DMS79 (cell line): Measurements from ENCODE around the gene LRRC15.

Experiments used
- DNase-seq: peaks from one replicate; lab custom pipeline; 2025; lab: John Stamatoyannopoulos, UW

The LRRC15 gene

DNA sequence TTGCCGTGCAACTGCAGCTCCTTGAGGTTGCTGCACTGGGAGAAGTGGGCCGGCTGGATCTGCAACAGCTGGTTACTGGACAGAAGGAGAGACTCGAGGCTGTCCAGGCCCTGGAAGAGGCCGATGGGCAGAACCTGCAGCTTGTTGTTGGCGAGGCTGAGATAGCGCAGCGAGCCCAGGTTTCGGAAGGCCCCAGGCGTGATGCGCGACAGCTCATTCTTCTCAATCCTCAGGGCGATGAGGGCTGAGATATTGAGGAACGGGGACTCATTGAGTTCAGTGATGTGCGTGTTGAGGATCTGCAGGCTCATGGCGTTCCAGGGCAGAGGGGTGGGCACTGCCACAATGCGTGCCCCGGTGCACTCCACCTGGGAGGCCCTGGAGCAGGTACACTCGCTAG, 9.0 kb downstream of the LRRC15 start:
- DNase-seq = no peak

DNA sequence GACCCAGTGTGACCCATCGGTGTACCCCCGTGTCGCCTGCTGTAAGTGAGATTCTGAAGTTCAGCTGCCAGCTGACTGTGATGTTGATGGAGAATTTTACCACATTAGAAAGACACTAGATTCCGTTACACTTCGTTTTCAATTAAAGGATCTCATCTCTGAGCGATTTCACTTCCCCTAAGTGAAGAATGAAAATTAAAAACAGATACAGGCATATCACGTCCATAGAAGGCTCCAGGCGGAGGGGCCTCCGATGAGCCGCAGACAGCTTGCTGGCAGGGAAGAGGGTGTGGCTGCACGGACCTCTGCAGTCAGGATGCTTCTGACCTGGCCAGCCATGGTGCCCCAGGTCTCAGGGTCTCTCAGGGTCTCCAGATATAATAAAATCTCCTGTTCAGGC, 11.9 kb downstream of the LRRC15 start:
- DNase-seq = no peak

DNA sequence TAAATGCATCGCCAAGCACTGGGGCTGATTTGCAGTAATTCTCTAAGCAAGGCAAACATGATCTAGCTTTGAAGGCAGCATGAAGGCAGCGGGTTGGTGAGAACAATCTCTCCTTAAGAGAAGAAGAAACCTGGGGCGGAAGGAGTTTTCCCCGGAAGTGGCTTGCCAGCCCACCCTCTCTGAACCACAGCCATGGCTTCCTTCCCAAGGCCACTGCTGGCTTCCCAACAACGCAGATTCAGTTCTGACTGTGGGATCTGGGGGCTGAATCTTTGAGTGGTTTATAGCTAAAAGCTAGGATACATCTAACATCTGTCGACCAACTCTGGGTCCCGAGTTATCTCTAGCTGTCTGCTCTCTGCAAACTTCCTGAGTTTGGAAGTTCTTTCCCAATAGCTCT, 14.2 kb downstream of the LRRC15 start:
- no peak for DNase-seq

DNA sequence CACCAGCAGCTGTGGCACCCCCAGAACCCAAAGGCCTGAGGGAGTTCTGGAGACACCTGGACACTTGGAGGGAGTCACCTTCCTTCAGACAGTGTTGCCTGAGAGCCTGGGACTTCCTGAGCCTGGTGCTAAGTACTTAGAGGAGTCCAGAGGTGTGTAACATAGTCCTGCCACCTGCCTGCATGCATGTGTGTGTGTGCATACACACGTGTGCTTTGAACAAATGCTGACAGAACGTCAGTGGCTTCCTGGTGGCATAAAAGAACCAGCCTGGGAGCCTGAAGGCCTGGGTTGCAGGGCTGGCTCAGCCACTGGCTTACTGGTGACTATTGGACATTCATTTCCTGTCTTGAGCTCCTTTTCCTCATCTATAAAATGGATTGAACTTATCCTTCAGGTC, 15.2 kb downstream of the LRRC15 start:
- no peak for DNase-seq

DNA sequence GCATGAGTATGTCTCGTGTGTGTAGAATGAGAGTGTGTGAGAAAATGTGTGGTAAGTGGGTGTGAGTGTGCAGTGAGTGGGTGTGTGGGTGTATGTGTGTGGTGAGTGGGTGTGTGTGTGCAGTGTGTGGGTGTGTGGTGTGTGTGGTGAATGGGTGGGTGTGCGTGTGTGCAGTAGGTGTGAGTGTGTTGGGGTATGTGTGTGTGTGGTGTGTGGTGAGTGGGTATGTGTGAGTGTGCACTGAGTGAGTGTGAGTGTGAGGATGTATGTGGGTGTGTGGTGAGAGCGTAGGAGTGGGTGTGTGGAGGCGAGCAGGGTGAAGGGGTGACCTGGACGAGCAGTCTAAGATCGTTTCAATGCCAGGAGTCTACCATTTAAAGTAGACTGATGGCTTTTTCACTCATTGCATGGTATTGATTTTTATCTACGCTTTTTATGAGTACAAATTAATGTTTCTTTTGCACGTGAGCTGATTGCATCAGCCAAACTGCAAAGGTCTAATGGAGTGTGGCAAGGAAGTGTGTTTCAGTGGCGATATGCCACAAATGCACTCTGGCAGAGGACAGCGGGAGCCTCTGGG, 16.8 kb downstream of the LRRC15 start:
- peak; percentile 30 for DNase-seq

DNA sequence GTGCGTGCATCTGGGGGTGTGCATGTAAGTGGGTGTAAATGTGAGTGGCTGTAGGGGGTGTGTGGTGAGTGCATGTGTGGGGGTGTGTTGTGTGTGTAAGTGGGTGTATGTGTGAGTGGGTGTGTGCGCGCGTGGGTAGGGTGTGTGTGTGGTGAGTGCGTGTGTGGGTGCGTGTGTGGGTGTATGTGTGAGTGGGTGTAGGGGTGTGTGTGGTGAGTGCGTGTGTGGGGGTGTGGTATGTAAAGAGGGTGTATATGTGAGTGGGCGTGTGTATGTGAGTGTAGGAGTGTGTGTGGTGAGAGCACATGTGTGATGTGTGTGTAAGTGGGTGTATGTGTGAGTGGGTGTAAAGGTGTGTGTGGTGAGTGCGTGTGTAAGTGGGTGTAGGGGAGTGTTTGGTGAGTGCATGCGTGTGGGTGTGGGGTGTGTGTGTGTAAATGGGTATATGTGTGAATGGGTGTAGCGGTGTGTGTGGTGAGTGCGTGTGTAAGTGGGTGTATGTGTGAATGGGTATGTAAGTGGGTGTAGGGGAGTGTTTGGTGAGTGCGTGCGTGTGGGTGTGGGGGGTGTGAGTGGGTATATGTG, 17.5 kb downstream of the LRRC15 start:
- no peak for DNase-seq

DNA sequence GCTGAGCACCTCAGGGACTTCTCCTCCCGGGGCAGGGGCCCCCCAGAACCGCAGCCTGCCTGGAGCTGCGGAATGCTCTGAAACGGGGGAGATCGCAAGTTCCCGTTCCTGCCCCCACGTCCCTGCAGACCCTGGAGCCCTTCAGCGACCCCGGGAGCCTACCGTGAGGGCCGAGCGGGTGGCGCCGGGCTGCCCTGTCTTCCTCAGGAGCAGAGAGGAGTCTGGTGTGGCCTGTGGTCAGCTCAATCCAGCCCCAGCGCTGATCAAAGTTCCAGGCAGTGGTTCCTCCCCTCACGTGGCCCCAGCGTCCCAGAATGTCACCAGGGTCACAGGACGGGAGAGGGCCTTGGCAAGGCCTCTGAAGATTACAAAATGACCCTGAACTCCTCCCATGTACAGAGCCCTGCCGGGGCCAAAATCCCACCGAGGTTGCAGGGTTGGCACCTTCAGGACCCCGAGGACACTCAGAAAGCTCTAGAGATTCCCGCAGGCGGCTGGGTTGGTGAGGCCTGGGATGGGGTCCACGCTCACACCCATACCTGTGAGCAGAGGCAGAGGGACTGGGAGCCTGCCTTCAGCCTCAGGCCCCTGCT, 18.4 kb downstream of the LRRC15 start, which contains the start of gene CPN2:
TSS of gene CPN2 (minus strand) at position 249 of the 593 bp plus-strand sequence. CDS start 8,626 bp downstream, outside the sequence.
- no peak for DNase-seq

DNA sequence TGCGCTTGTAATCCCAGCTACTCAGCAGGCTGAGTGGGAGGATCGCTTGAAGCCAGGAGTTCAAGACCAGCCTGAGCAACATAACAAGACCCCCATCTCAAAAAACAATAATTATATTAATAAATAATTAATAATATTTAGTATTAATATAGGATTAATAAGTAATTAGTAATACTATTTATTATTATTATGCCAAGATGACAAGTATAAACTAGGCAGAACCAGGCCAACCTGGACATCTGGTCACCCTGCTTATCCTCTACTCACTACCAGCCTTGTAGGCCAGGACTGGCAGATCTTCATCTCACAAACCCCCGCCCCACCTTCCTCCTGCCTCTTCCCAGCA, 18.8 kb downstream of the LRRC15 start:
- no peak for DNase-seq

DNA sequence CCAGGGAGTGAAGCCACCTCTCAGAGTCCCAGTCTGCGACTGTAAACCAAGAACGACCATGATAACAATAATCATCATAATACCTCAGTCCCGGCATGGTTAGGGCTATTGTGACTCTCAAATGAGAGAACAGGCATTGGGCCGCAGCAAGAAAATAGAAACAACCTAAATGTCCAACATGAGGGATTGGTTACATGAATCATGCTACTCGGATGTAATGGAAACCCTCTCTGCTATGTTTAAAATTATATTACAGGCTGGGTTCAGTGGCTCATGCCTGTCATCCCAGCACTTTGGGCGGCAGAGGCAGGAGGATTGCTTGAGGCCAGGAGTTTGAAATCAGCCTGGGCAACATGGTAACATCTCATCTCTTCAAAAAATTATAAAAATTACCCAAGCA, 21.2 kb downstream of the LRRC15 start:
- no peak for DNase-seq

DNA sequence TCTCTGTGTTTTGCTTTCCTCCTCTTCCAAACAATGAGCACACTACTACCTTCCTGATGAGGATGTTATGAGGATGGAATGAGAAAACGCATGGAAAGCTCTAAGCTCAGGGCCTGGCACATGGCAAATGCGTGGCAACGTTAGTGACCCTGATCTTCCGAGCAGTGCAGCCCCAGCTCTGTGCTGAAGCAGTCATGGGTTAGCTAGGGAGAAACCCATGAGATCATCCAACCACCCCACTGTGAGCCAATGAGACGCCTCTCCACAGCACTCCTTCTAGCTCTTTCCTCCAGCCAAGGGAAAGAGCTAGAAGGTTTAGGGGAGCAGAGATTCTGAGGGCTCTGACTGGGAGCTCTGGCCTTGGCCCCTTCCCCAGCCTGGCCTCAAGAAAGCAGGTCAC, 22.9 kb downstream of the LRRC15 start:
- DNase-seq = no peak

DNA sequence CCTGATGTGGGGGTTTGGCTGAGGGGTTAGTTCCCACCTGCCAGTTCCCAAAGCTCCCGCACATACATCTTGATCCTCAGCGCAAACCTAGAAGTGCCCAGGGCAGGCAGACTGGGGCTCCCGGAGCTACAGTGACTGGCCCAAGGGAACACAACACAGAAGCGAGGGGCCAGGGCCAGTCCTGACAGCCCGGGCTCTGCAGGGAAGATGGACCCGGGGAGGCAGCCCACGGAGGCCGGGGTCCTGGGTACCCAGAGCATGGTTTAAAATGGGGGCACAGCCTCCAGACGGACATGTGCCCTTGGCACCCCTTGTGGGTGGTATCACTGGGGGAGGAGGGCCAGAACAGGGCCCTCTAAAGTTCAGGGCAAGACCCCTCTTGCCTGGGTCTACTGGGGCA, 23.5 kb downstream of the LRRC15 start:
- DNase-seq = no peak

DNA sequence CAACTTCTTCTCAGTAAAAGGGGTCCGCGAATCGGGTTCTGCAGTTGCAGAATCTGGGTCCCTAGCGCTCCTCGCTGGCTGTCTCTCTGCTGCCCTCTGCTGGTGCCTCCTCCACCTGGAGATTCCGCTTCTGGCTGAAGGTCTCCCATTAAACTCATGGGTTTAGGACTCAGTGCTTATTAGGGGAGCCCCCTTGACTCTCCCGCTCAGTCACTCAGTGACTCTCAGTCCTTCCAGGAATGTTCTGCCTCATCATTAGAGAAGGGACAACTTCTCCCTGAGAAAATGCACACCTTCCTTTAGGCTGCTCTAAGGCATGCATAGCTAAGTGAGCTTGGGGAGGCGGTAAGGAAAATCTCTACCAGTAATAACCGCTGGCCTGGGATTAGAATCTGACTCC, 25.5 kb downstream of the LRRC15 start:
- DNase-seq = no peak

DNA sequence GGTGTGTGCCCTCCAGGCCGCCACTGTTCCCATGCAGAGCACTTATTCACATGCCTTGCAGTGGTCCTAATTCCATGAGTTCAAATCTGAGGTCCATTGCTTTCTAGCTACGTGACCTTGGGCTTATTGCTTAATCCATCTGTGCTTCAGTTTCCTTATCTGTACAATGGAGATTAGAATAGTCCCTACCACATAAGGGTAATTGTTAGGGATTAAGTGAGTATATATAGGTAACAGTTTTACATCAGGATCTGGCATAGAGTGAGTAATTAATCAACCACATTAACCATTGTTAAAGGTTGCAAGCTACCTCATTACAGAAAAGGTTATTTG, 26.0 kb downstream of the LRRC15 start:
- DNase-seq = no peak

DNA sequence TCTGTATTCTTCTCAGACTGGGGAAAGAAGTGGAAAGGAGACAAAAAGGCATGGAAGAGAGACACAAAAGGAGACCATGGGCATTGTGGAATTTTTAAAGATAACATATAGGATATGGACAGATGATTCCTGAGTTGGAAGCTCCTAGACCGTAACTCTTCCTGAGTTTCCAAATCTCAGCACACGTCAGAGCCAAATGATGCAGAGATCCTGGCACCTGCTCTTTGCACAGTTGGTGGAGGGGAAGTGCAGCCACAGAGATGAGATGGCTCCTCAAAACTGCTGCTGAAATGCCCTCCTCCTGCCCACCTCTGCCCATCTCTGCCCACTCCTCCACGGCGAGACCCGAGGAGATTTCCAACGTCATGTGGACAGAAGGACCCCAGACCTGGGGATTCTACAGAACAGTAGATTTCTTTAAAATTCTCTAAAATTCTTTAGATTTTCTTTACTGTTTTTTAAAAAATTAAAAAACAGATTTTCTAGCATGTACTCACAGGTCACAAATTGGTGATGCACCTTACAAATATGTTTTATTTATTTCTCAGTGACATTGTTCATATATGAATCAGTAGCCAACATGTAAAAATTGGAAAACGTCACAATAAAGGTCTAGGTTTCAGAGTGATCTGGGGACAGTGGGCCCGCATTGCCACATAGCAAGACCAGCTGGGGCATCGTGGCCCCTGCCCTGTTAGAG, 26.5 kb downstream of the LRRC15 start:
- no peak for DNase-seq

DNA sequence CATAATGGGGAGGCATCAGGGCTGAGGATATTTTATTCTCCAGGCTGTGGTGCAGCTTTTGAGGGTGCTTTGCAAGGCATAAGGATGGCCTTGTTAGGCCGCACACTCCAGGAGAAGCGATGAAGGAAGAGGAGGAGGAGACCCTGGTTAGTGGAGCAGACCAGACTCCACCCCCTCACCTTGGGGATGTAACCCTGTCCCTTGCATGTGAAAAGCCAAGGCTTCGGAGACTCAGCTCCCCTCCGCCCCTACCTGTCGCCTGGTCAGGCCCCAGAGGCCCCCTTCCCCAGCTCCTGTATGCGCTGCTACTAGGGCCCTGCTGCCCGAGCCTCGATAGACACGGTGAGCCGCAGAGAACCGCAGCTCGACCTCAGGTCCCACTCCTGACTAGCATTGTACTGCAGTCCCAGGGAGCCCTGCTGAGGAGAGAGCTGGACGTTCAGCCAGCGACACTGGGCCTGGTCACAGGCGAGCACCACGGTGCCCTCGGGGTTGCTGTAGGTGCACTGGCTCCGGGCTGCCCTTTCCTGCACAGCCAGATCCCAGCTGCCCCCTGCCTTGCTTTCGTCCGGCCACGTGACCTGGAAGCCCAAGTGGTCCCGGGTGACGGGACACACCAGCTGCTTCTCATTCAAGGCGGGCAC, 28.7 kb downstream of the LRRC15 start:
- no peak for DNase-seq

DNA sequence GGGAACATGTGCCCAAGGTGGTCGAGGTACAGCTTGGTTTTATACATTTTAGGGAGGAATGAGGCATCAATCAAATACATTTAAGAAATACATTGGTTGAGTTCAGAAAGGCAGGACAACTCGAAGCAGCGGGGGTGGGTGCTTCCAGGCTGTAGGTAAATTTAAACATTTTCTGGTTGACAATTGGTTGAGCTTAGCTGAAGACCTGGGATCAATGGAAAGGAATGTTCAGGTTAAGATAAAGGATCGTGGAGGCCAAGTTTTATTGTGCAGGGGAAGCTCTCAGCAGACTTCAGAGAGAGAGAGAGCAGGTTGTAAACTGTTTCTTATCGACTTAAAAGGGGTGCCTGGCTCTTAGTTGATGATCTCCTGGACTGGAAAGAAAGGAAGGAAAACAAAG, 29.7 kb downstream of the LRRC15 start:
- DNase-seq = no peak

DNA sequence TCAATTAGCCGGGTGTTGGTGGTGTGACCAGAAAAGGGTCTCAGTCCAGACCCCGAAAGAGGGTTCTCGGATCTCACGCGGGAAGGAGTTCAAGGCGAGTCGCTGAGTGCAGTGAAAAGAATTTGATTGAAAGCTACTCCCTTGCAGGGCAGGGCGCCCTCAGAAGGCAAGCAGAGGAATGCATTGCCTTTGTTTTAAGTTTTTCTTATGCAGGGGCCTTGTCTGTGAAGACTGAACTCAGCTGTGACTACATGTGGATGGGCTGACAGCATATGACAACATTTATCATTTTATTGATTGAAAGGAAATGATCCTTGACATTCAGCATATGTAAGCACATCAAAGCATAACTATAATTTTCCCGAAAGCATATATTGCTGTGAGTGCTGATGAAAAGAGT, 30.2 kb downstream of the LRRC15 start:
- no peak for DNase-seq

DNA sequence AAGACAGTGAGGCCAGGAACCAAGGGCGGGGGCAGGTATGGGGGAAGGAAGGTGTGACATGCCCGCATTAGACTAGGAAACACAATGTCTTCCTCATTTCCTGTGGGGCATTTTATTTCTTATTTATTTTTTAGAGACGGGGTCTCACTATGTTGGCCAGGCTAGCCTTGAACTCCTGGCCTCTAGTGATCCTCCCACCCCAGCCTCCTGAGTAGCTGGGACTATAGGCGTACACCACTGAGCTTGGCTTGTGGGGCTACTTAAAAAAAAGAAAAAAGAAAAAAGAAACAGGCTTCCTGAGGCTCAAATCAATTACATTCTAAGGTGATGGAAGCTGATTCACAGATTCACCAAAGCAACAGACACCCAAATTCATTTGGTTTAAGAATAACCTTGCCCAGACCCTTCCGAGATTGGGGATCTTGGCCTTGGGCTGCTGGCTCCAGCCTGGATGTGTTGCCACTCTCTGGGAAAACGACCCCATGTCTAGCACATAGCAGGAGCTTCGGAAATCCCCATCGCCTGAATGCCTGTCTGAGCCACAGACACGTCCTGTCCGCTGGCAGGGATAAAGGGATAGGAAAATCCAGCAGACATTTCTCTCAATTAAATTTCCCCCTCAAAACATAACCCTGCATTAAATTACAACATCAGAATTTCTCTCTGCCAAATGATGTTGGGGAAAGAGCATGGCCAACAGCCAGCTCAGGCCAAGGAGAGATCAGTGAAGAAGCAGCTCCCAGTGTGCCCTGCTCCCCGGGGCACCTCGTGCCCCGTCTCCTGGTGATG, 31.4 kb downstream of the LRRC15 start:
- no peak for DNase-seq

DNA sequence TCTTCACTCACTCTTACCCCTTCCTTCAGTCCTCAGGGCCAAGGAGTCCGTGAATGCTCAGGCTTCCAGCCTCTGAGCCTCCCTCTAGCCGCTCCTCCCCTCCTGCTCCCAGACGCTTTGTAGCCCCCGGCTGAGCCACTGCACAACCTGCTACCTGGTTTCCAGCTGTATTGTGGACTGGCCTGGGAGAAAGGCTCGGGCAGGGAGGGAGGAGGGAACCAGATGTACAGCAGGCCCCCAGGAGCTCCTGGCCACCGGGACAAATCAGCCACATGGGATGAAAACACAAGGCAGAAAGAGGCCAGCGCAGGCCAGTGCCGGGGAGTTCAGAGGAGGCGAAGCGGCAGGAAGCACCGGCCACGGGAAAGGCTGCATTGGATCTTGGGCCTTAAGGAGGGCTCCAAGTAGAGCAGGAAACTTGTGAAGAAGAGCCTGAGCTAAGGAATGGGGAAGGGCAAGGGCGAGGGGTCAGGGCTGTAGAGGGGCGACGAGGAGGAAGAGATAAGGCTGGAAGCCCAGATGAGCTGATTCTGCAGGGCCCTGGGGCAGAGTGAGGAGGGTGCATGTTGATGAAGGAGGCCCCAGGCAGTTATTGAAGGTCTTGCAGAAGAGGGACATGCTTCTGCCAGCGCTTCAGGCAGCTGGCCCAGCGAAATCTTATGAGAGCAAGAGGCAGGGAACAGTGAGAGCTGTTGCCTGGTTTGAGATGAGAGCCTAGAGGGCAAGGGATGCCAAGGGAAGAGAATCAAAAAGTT, 32.8 kb downstream of the LRRC15 start:
- DNase-seq = no peak

DNA sequence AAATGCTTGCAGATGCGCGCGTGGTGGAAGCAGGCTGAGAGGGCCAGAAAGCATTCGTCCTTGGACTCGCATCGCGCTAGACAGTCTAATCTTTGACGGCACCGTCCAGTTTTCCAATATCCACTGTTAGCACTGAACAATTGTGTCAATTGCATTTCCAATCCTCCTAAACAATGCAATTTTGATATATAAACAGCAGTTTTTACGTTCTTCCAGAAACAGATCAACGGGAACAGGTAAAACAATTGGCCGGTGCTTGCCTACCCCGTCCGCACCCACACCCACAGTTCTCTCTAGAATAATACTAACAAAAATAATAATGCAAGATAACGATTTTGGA, 35.6 kb downstream of the LRRC15 start:
- no peak for DNase-seq

DNA sequence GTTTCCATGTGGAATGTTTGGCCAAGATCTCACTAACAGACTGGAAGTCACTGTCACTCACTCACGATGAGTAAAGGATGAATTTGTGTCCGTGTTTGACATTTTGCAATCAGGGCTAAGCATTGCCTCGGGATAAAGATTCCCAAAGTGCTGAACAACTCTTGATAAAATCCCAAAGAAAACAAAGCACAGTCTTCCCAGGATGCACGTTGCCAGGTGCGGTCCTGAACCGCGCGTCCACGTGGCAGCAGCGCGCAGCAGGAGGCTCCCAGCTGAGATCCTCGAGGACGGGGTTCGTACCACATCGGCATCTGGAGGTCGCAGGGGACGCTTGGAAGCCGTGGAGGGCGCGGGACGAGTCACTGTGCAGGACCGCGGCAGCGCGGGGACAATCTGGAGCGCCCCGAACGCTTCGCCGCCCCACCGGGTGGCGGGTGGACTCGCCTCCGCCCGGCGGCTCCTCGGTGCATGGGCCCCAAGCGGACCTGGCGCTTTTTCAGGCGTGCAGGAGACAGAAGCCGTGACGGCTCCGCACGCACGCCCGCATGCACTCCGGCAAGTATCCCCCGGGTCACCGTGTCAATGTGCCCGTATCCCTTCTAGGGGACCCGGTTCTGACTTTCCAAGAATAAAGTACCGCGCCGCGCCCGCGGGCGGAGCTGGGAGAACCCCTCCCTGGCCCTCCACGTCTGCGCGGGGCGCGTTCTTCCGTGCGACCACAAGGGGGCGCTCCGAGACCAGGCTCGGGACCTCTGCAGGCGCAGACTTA, 36.1 kb downstream of the LRRC15 start:
- no peak for DNase-seq
